ENCODE measurements around the gene NEDD9. TPM values are rescaled to one million over a fixed set of nuclear protein-coding genes. Genes with fewer than 3 reads are reported as not detected.
A peak's percentile ranks its signal among the peaks of the same experiment; 100 is the strongest.

The NEDD9 gene
- total RNA-seq, 1 donor from 2014 or later = 194 TPM

DNA sequence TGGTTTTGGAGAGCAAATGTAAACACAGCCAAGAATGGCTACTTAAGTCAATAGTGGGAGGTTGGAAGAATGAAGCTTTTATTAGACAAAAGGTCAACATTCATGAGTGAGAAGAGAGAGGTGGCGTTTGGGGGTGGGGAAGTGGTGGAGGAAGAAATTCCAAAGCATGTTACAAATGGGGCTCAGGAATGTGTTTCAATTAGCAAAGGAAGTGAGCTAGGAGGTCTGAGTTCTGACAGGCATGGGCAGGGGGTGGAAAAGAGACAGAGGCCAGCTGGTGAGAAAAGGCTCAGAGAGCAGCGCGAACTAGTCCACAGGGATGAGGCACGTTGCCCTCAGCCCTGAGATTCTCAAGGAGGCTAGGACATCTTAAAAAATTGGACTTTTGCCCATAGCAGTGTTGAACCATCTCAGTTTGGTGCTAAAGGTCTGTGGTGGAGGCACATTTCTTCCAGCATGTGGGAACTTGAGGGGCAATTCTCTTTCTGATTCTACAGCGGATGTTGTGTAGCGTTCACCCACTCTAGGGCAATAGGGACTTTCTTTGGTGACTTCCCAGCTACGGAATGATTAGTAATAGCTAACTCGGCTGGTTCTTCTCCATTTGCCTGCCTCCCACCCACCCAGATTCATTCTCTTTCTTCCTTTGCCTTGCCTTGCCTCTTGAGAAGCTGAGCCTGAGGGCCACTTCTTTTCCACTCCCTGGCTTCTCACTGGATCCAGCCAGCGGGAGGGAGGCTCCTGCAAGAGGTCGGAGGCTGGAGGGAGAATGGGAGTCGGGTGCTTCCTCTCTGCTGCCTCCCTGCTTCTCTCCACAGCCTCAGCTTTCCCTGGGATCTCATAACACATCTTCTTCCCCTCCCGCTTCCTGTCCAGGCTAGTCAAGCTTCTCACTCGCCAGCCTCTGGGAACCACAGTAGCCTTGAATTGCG is 45.1 kb upstream of the NEDD9 start:
- DNase-seq = no peak
- intact Hi-C loops (cut with DNase I) = no loop called here
- peak; percentile 59 for ATAC-seq
- H3K9me3 ChIP-seq = no peaks in the 10 kb centered on the region
- H3K27me3 ChIP-seq = no peaks in the 10 kb centered on the region
- H3K27ac ChIP-seq = peak overlapping the region; percentile 68
- TF ChIP-seq, protein P1, sequence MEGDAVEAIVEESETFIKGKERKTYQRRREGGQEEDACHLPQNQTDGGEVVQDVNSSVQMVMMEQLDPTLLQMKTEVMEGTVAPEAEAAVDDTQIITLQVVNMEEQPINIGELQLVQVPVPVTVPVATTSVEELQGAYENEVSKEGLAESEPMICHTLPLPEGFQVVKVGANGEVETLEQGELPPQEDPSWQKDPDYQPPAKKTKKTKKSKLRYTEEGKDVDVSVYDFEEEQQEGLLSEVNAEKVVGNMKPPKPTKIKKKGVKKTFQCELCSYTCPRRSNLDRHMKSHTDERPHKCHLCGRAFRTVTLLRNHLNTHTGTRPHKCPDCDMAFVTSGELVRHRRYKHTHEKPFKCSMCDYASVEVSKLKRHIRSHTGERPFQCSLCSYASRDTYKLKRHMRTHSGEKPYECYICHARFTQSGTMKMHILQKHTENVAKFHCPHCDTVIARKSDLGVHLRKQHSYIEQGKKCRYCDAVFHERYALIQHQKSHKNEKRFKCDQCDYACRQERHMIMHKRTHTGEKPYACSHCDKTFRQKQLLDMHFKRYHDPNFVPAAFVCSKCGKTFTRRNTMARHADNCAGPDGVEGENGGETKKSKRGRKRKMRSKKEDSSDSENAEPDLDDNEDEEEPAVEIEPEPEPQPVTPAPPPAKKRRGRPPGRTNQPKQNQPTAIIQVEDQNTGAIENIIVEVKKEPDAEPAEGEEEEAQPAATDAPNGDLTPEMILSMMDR (IDR thresholded peaks at IDR 0.05) = no peak
- H3K4me3 ChIP-seq = no peak overlapping the region
- H3K4me1 ChIP-seq = peaks cover 59% of the 10 kb centered on the region
- no peaks in the 10 kb centered on the region for H3K36me3 ChIP-seq

DNA sequence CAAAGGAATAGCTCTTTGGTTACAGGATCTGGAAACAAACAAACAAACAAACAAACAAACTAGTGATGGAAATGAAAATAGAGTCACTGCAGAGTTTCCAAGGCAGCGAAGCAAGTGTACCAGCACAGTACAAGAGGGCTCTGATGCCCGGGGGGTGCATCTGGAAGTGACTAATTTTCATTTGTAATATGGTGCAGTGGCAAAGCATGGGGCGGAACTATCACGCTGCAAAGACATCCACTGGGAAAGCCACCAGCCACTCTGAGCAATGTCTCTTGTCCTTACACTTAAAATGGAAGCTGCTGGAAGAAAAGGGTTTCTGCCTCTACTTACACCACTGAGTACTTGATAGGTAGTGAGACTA is 44.4 kb upstream of the NEDD9 start:
- no peaks in the 10 kb centered on the region for H3K9me3 ChIP-seq
- H3K27ac ChIP-seq = peak overlapping the region; percentile 68
- no peaks in the 10 kb centered on the region for H3K36me3 ChIP-seq
- H3K27me3 ChIP-seq = no peaks in the 10 kb centered on the region
- peaks cover 61% of the 10 kb centered on the region for H3K4me1 ChIP-seq
- intact Hi-C loops (cut with DNase I) = no loop called here
- TF ChIP-seq, protein P1 (IDR thresholded peaks at IDR 0.05) = no peak
- no peak overlapping the region for H3K4me3 ChIP-seq
- ATAC-seq (no peak), DNase-seq (no peak)

DNA sequence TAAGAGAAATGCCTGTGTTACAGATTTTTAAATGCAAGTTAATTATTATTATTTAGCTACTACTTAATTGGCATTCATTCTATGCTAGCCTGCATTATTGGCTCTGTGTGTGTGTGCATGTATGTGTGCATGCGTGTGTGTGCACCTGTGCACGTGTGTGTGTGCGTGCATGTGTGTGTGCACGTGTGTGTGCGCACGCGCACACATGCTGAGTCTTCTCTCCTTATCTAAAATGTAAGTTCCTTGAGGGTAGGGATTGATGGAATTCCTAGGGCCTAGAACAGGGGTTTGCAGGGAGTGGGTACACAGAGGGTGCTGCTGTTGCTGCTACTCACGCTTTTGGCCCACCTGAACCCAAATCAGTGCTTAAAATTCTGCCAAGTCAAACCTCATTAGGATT is 43.8 kb upstream of the NEDD9 start:
- intact Hi-C loops (cut with DNase I) = no loop called here
- H3K27me3 ChIP-seq = no peaks in the 10 kb centered on the region
- peaks cover 65% of the 10 kb centered on the region for H3K4me1 ChIP-seq
- ATAC-seq (no peak), DNase-seq (no peak)
- H3K4me3 ChIP-seq = no peak overlapping the region
- TF ChIP-seq, protein P1 (IDR thresholded peaks at IDR 0.05) = no peak
- H3K36me3 ChIP-seq = no peaks in the 10 kb centered on the region
- H3K9me3 ChIP-seq = no peaks in the 10 kb centered on the region
- H3K27ac ChIP-seq = peak overlapping the region; percentile 68

DNA sequence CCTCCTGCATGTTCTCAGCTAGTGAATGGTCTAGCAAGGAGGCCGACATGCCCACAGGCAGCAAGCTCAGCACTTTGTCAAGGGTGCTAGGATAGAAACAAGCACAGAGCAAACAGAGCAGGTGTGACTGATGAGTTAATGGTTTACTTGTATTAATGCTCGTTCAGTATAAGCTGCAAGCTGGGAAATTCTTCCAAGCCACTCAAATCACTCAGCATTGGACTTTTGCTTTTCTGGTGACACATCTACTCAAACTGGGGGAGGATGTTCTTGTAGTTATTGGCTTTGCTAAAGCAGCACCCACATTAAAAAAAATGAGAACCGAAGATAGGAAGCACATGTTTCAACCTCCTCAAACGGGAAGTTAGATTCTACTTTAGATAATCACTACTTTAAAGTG is 43.1 kb upstream of the NEDD9 start:
- Histone ChIP-seq H3K27ac (no peak overlapping the region), H3K4me3 (no peak overlapping the region), H3K9me3 (no peaks in the 10 kb centered on the region), H3K4me1 (peaks cover 71% of the 10 kb centered on the region), H3K36me3 (no peaks in the 10 kb centered on the region), H3K27me3 (no peaks in the 10 kb centered on the region)
- ATAC-seq (peak; percentile 83), DNase-seq (no peak)
- intact Hi-C loops (cut with DNase I) = no loop called here
- TF ChIP-seq, protein P1 (IDR thresholded peaks at IDR 0.05) = no peak

DNA sequence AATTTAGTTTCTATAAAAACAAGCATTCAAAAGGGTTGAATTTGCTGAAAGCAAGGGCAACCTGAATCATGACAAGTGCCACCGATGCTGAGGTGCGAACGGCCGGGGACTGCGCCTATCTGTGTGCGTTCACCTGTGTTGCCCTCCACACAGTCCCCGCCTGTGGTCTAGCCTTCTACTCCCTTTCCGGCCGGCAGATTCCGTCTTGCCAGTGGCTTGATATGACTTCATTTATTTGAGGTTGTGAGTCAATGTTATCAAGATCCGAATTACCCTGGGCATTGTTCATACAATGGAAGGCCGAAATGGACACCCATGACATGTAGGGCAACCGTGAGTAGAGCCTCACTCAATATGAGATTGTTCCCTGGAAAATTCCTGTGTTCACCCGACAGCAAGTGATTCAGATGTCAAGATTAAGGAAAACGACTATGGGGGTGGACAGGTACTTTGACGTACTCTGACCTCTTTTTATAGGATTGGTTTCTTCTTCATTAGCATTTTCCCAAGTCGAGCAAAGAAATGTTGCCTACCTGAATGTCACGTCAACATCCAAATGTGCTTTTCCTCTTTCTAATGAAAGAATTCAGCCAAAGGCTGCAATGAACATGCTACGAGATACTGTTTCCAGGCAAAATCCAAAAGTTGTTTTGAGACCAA is 41.1 kb upstream of the NEDD9 start:
- Histone ChIP-seq H3K9me3 (no peaks in the 10 kb centered on the region), H3K4me3 (no peak overlapping the region), H3K4me1 (peaks cover 66% of the 10 kb centered on the region), H3K36me3 (no peaks in the 10 kb centered on the region), H3K27ac (peak overlapping the region; percentile 20), H3K27me3 (no peaks in the 10 kb centered on the region)
- intact Hi-C loops (cut with DNase I) = no loop called here
- TF ChIP-seq, protein P1 (IDR thresholded peaks at IDR 0.05) = no peak
- no peak for ATAC-seq
- DNase-seq = no peak
